SK-N-SH (cell line): ENCODE measurements around the gene ZAP70.

Source experiments
- FOXJ3 ChIP-seq: sonication (generic); formaldehyde crosslinking; IDR thresholded peaks from 2 replicates; pipeline ENCODE4 v1.5.1; 2020; ENCODE audit warnings: mild to moderate bottlenecking, missing genetic modification reagents
- POLR2AphosphoS5 ChIP-seq: IDR thresholded peaks from 2 replicates; pipeline ENCODE4 v1.6.1; 2012; ENCODE audit warnings: low read depth, low read length
- RAD21 ChIP-seq: IDR thresholded peaks from 2 replicates; pipeline ENCODE4 v1.6.1; 2012; ENCODE audit warnings: mild to moderate bottlenecking, low read length
- TAF1 ChIP-seq: IDR thresholded peaks from 2 replicates; pipeline ENCODE4 v1.6.1; 2012; ENCODE audit warnings: low read depth, mild to moderate bottlenecking, low read length, moderate library complexity, borderline replicate concordance
- TF ChIP-seq, protein P1 (sequence below): fragments of 200-600 bp; sonication (generic); IDR thresholded peaks from 2 replicates; pipeline ENCODE4 v1.6.1; 2017; ENCODE audit warnings: antibody characterized with exemption, mild to moderate bottlenecking, moderate library complexity
- TF ChIP-seq, protein P2 (sequence below): IDR thresholded peaks from 2 replicates; pipeline ENCODE4 v1.6.1; 2012; ENCODE audit warnings: mild to moderate bottlenecking, low read depth, low read length, moderate library complexity

DNA sequence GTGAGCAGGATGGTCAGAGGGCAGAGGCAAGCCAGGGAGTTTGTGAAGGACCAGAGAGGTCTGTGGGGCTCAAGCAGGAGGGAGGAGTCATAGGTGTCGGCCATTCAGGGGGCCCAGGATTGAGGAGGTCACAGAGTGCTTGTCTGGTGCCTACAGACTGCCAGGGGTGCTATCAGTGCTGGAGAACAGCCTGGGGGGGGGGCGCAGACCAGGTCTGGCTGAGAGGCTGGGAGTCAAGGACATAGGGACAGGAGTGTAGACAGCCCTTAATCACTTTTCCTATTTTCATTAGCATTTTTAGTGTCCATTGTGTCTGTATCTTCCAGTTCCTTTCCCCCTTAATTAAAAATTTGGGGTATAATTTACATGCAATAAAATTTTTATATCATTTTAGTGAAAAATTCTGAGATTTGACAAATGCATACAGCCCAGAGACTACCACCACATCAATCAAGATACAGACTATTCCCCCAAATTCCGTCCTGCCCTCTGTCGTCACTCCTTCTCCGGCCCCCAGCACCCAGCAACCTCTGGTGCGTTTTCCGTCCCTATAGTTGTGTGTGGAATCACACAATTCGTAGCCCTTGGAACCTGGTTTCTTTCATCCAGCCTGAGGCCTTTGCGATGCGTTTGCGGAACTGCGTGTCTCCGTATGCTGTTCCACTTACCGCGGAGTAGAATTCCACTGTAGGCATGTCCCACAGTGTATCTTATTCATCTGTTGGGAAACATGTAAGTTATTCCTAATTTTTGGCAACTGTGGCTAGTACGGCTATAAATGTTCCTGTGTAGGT, 6.2 kb downstream of the ZAP70 start:
- TF ChIP-seq, protein P1, sequence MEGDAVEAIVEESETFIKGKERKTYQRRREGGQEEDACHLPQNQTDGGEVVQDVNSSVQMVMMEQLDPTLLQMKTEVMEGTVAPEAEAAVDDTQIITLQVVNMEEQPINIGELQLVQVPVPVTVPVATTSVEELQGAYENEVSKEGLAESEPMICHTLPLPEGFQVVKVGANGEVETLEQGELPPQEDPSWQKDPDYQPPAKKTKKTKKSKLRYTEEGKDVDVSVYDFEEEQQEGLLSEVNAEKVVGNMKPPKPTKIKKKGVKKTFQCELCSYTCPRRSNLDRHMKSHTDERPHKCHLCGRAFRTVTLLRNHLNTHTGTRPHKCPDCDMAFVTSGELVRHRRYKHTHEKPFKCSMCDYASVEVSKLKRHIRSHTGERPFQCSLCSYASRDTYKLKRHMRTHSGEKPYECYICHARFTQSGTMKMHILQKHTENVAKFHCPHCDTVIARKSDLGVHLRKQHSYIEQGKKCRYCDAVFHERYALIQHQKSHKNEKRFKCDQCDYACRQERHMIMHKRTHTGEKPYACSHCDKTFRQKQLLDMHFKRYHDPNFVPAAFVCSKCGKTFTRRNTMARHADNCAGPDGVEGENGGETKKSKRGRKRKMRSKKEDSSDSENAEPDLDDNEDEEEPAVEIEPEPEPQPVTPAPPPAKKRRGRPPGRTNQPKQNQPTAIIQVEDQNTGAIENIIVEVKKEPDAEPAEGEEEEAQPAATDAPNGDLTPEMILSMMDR: no peak
- TF ChIP-seq TAF1: no peak
- TF ChIP-seq, protein P2, sequence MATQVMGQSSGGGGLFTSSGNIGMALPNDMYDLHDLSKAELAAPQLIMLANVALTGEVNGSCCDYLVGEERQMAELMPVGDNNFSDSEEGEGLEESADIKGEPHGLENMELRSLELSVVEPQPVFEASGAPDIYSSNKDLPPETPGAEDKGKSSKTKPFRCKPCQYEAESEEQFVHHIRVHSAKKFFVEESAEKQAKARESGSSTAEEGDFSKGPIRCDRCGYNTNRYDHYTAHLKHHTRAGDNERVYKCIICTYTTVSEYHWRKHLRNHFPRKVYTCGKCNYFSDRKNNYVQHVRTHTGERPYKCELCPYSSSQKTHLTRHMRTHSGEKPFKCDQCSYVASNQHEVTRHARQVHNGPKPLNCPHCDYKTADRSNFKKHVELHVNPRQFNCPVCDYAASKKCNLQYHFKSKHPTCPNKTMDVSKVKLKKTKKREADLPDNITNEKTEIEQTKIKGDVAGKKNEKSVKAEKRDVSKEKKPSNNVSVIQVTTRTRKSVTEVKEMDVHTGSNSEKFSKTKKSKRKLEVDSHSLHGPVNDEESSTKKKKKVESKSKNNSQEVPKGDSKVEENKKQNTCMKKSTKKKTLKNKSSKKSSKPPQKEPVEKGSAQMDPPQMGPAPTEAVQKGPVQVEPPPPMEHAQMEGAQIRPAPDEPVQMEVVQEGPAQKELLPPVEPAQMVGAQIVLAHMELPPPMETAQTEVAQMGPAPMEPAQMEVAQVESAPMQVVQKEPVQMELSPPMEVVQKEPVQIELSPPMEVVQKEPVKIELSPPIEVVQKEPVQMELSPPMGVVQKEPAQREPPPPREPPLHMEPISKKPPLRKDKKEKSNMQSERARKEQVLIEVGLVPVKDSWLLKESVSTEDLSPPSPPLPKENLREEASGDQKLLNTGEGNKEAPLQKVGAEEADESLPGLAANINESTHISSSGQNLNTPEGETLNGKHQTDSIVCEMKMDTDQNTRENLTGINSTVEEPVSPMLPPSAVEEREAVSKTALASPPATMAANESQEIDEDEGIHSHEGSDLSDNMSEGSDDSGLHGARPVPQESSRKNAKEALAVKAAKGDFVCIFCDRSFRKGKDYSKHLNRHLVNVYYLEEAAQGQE: no peak
- TF ChIP-seq RAD21: no peak
- TF ChIP-seq POLR2AphosphoS5: no peak
- no peak for TF ChIP-seq FOXJ3
